OCI-LY3 (cell line): ENCODE data around the gene MRPS11.

Experiments used
- EZH2phosphoT487 ChIP-seq: fragments of 200-600 bp; shearing (Covaris generic); IDR thresholded peaks from 2 replicates; pipeline ENCODE4 v1.6.1; 2018; ENCODE audit warnings: antibody characterized with exemption, mixed run types, low read depth
- TF ChIP-seq, protein P1 (sequence below): fragments of 200-600, 300-600 bp; sonication (generic); IDR thresholded peaks from 2 replicates; pipeline ENCODE4 v1.5.1; 2014; ENCODE audit warnings: antibody characterized with exemption, low read length, low read depth

DNA sequence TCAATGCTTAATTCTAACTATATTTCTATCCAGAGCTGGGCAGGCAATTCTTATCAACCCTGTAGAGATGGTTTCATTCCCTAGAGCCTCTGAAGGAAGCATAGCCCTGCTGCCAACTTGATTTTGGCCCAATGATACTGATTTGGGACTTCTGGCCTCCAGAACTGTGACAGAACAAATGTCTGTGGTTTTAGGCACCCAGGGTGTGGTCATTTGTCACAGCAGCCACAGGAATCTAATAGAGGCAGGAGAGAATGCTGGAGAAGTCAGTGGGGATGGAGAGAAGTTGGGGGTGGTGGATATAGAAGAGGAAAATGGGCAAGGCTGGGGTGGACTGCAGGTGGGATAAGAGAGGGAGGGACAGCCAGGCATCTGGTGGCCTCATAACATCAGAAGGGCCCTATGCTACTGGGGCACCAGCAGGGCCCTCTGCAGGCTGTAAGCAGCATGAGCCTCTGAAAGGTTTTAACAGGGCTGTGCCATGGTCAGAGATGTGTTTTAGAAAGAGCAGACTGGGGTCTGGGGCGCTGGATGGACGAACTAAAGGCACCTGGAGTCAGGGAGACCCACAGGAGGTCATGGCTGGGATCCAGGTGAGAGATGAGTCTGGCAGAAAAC lies 19.8 kb downstream of the MRPS11 start:
- TF ChIP-seq, protein P1, sequence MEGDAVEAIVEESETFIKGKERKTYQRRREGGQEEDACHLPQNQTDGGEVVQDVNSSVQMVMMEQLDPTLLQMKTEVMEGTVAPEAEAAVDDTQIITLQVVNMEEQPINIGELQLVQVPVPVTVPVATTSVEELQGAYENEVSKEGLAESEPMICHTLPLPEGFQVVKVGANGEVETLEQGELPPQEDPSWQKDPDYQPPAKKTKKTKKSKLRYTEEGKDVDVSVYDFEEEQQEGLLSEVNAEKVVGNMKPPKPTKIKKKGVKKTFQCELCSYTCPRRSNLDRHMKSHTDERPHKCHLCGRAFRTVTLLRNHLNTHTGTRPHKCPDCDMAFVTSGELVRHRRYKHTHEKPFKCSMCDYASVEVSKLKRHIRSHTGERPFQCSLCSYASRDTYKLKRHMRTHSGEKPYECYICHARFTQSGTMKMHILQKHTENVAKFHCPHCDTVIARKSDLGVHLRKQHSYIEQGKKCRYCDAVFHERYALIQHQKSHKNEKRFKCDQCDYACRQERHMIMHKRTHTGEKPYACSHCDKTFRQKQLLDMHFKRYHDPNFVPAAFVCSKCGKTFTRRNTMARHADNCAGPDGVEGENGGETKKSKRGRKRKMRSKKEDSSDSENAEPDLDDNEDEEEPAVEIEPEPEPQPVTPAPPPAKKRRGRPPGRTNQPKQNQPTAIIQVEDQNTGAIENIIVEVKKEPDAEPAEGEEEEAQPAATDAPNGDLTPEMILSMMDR: peak; percentile 26
- no peak for TF ChIP-seq EZH2phosphoT487
